GM21528 (cell line): Measurements from ENCODE around the gene ABLIM2.

Experiments used
- ATAC-seq: cut with Tn5 transposase; IDR thresholded peaks from one replicate; pipeline ENCODE4 v1.9.1; 2021; ENCODE audit warnings: mild to moderate bottlenecking, moderate library complexity; ENCODE audit not compliant: unreplicated experiment, low FRiP score

The ABLIM2 gene

GRCh38 chr4:8013976-8014726 lies 144.5 kb downstream of the ABLIM2 start:
- no peak for ATAC-seq

- ATAC-seq: no peak
These were observed 146.1 kb downstream of the ABLIM2 start for GRCh38 chr4:8012517-8012916.

GRCh38 chr4:8010618-8011017 lies 148.0 kb downstream of the ABLIM2 start:
- ATAC-seq: no peak

- no peak for ATAC-seq
These were observed 148.7 kb downstream of the ABLIM2 start for GRCh38 chr4:8009710-8010511.

- ATAC-seq: no peak
These were observed 149.5 kb downstream of the ABLIM2 start for GRCh38 chr4:8009097-8009496.

GRCh38 chr4:8008391-8008790 lies 150.2 kb downstream of the ABLIM2 start:
- ATAC-seq: no peak

- no peak for ATAC-seq
These were observed 151.0 kb downstream of the ABLIM2 start for GRCh38 chr4:8007581-8007980.

- no peak for ATAC-seq
These were observed 152.1 kb downstream of the ABLIM2 start for GRCh38 chr4:8006471-8006870.

GRCh38 chr4:8005814-8006215 lies 152.8 kb downstream of the ABLIM2 start:
- no peak for ATAC-seq

- ATAC-seq: no peak
These were observed 153.4 kb downstream of the ABLIM2 start for GRCh38 chr4:8005033-8005808.

- no peak for ATAC-seq
These were observed 154.5 kb downstream of the ABLIM2 start for GRCh38 chr4:8004066-8004465.

- ATAC-seq: no peak
These were observed 155.9 kb downstream of the ABLIM2 start for GRCh38 chr4:8002525-8003309.

- no peak for ATAC-seq
These were observed 156.9 kb downstream of the ABLIM2 start for GRCh38 chr4:8001564-8002355.

- no peak for ATAC-seq
These were observed 157.7 kb downstream of the ABLIM2 start for GRCh38 chr4:8000721-8001491.

GRCh38 chr4:8000247-8000646 lies 158.4 kb downstream of the ABLIM2 start:
- ATAC-seq: no peak

GRCh38 chr4:7999695-8000094 lies 158.9 kb downstream of the ABLIM2 start:
- no peak for ATAC-seq

GRCh38 chr4:7999279-7999678 lies 159.3 kb downstream of the ABLIM2 start:
- no peak for ATAC-seq

- ATAC-seq: no peak
These were observed 160.2 kb downstream of the ABLIM2 start for GRCh38 chr4:7998447-7998846.

GRCh38 chr4:7995866-7996265 lies 162.7 kb downstream of the ABLIM2 start:
- ATAC-seq: no peak
